Fibroblast of villous mesenchyme (primary cell): ENCODE results near the gene KRT3. TPM values are rescaled to one million over a fixed set of nuclear protein-coding genes. Genes with fewer than 3 reads are reported as not detected.

Experiments
- DNase-seq: peaks from one replicate; pipeline ENCODE4 v3.0.0-alpha.2; 2010; ENCODE audit warnings: low read depth
- H3K4me3 ChIP-seq: 2 replicates; pipeline ENCODE4 v1.5.1; 2011; ENCODE audit warnings: low read depth, mild to moderate bottlenecking, low read length
- CTCF ChIP-seq: IDR thresholded peaks from 2 replicates; pipeline ENCODE4 v1.5.1; 2012; ENCODE audit warnings: low read depth, mild to moderate bottlenecking, low read length; ENCODE audit not compliant: insufficient read depth
- total RNA-seq: library from RNA; depleted of rRNA; stranded (reverse); fragments of >200 nt; gene quantifications from 2 replicates; pipeline ENCODE4 v1.2.3, GENCODE V29; 2012

Gene KRT3
- total RNA-seq, 1 donor: not detected

- no peak for TF ChIP-seq CTCF
- no peak overlapping the region for H3K4me3 ChIP-seq
- DNase-seq: no peak
These were observed 6.5 kb upstream of the KRT3 start for GRCh38 chr12:52802442-52802841.

- DNase-seq: no peak
- no peak for TF ChIP-seq CTCF
- H3K4me3 ChIP-seq: no peak overlapping the region
These were observed 5.9 kb upstream of the KRT3 start for GRCh38 chr12:52801773-52802172.

- TF ChIP-seq CTCF: no peak
- DNase-seq: no peak
- H3K4me3 ChIP-seq: no peak overlapping the region
These were observed 4.5 kb upstream of the KRT3 start for GRCh38 chr12:52800259-52800917.

- no peak for DNase-seq
- TF ChIP-seq CTCF: no peak
These were observed 3.7 kb upstream of the KRT3 start for GRCh38 chr12:52799505-52800211.

GRCh38 chr12:52798671-52799504 is 3.0 kb upstream of the KRT3 start:
- no peak for TF ChIP-seq CTCF
- H3K4me3 ChIP-seq: no peak overlapping the region
- peak; percentile 23 for DNase-seq

More at GRCh38 chr12:52799505-52800211, 3.7 kb upstream of the KRT3 start:
- no peak overlapping the region for H3K4me3 ChIP-seq

- no peak for DNase-seq
- H3K4me3 ChIP-seq: no peak overlapping the region
These were observed 2.2 kb upstream of the KRT3 start for GRCh38 chr12:52798003-52798670.

More at GRCh38 chr12:52798003-52798670, 2.2 kb upstream of the KRT3 start:
- TF ChIP-seq CTCF: no peak
